Psoas muscle (tissue), 8 donors: ENCODE measurements around the gene RTN4RL1. TPM values are rescaled to one million over a fixed set of nuclear protein-coding genes. Genes with fewer than 3 reads are reported as not detected.

Source experiments
- ATAC-seq, 4 donors: fragments of 200-7000 bp; cut with Tn5 transposase; one replicate each; pipeline ENCODE4 v1.9.1; 2020; ENCODE audit warnings: moderate library complexity in 3 of 4, mild to moderate bottlenecking in 2 of 4
- DNase-seq, 2 donors: peaks; one replicate each; pipeline ENCODE4 v3.0.0-alpha.2; 2020
- H3K27ac ChIP-seq: fragments of 200-600 bp; one replicate; pipeline ENCODE4 v1.8.0; 2022
- H3K27me3 ChIP-seq, 3 donors: fragments of 200-600 bp in 1 of 3; one replicate each; pipeline versions ENCODE4 v1.6.1 to v1.8.0; 2013 to 2022; ENCODE audit warnings: low read length in 2 of 3, mild to moderate bottlenecking in 2 of 3, moderate library complexity in 1 of 3; ENCODE audit not compliant: insufficient read depth in 3 of 3
- H3K36me3 ChIP-seq, 2 donors: fragments of 200-600 bp in 1 of 2; one replicate each; pipeline versions ENCODE4 v1.6.1 to v1.8.0; 2013 to 2022; ENCODE audit warnings: low read depth in 1 of 2, mild to moderate bottlenecking in 1 of 2, moderate library complexity in 1 of 2; ENCODE audit not compliant: insufficient read depth in 1 of 2
- H3K4me1 ChIP-seq: fragments of 200-600 bp; one replicate; pipeline ENCODE4 v1.8.0; 2022
- H3K4me3 ChIP-seq: fragments of 200-600 bp; one replicate; pipeline ENCODE4 v1.8.0; 2022; ENCODE audit warnings: mild to moderate bottlenecking
- H3K9me3 ChIP-seq: fragments of 200-600 bp; one replicate; pipeline ENCODE4 v1.8.0; 2022
- WGBS, 3 donors: extraction: QIAGEN DNeasy Blood & Tissue Kit; methylation state at CpG; one replicate each; pipeline versions ENCODE4 v1.1.6 to v1.1.7; 2013; 5-methylcytosine and 5-hydroxymethylcytosine counted together
- intact Hi-C, 2 donors: fragments of 100-400 bp; cut with DNase I; formaldehyde crosslinking; loops; one replicate each; pipeline versions ENCODE4 v1.11.0 to v1.14.2; 2022
- polyA plus RNA-seq, 3 donors: library from polyadenylated mRNA; stranded (reverse); fragments of 200-250 nt; gene quantifications; one replicate each; pipeline ENCODE4 v1.2.3, GENCODE V29; 2013
- total RNA-seq, 4 donors: library from RNA; stranded (reverse); fragmentation: NEBNext Ultra II Directional in 2 of 4; extraction: Animal tissue kit (Norgen Biotek cat#: 25700) in 2 of 4; gene quantifications; one replicate each; pipeline versions ENCODE4 v1.2.1 to v1.2.4, GENCODE V29; 2021 to 2023
- TF ChIP-seq, protein P1 (sequence below): fragments of 200-600 bp; IDR thresholded peaks from one replicate; pipeline ENCODE4 v1.8.0; 2022; ENCODE audit warnings: antibody characterized with exemption
- donor health status: healthy with polysubstance abuse.
- donor health status: DM: no; HTN: no; CAD: no; lungs with moderate emphysema.
- donor health status: Bipolar disorder and iron deficiency.
- donor health status: healthy.
- donor health status: DM: yes; HTN: yes; CAD: no.
- donor health status: DM: no; HTN: no; CAD: no.
- donor health status: DM: no; HTN: no; CAD: no.
- donor health status: DM: yes; HTN: yes; CAD: no.

Gene RTN4RL1
- total and polyA plus RNA-seq, 7 donors: 0.44 to 1.8 (median 0.75) TPM

DNA sequence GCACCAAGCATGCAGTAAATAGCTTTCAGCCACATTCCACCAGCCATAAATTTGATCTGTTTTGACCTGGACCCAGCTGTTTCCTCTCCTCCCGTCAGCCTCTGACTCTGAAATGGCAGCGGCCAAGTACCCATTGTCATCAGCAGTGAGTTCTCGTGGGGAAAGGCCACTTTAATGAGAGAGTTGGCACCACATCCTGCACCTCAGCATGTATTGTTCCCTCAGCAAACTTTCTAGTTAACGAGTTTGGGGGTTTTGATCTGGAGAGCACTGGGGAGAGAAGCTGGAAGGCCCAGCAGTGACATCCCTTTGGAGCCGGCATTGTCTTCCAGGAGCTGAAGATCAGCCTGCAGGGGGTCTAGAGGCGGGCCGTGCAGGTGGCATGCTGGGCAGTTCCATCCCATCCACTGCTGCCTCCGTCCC is 110.5 kb downstream of the RTN4RL1 start:
- H3K4me1 ChIP-seq: no peaks in the 10 kb centered on the region
- H3K27ac ChIP-seq: no peak overlapping the region
- H3K27me3 ChIP-seq: no peaks in the 10 kb centered on the region
- no peaks in the 10 kb centered on the region for H3K36me3 ChIP-seq
- no peak overlapping the region for H3K4me3 ChIP-seq
- no peaks in the 10 kb centered on the region for H3K9me3 ChIP-seq
- no peak for ATAC-seq
- TF ChIP-seq, protein P1, sequence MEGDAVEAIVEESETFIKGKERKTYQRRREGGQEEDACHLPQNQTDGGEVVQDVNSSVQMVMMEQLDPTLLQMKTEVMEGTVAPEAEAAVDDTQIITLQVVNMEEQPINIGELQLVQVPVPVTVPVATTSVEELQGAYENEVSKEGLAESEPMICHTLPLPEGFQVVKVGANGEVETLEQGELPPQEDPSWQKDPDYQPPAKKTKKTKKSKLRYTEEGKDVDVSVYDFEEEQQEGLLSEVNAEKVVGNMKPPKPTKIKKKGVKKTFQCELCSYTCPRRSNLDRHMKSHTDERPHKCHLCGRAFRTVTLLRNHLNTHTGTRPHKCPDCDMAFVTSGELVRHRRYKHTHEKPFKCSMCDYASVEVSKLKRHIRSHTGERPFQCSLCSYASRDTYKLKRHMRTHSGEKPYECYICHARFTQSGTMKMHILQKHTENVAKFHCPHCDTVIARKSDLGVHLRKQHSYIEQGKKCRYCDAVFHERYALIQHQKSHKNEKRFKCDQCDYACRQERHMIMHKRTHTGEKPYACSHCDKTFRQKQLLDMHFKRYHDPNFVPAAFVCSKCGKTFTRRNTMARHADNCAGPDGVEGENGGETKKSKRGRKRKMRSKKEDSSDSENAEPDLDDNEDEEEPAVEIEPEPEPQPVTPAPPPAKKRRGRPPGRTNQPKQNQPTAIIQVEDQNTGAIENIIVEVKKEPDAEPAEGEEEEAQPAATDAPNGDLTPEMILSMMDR: no peak
- 44 to 50% (median 49%) methylated on average over 8 of the region's 8 CpGs for WGBS, 3 donors
- intact Hi-C loops: no loop called here
- DNase-seq: no peak

DNA sequence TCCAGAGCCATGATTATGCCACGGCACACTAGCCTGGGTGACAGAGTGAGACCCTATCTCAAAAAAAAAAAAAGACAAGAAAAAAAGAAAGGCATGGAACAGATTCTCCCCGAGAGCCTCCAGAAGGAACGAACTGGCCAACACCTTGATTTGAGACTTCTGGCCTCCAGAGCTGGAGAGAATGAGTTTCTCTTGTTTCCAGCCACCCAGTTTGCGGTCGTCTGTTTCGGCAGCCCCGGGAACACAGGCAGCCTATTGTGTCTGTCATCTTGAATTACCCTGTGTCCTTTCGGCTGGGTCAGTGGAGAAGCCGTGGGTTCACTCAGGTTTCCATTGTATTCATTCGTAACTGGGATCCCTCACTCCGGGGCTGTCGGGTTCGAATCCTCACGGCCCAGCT is 111.4 kb downstream of the RTN4RL1 start:
- intact Hi-C loops: no loop called here
- Histone ChIP-seq H3K4me1 (peaks cover under 1% of the 10 kb centered on the region), H3K27me3 (no peaks in the 10 kb centered on the region), H3K36me3 (no peaks in the 10 kb centered on the region), H3K4me3 (no peak overlapping the region), H3K9me3 (no peaks in the 10 kb centered on the region), H3K27ac (no peak overlapping the region)
- ATAC-seq (no peak), DNase-seq (no peak)
- 78 to 88% (median 81%) methylated on average over 14 of the region's 14 CpGs for WGBS, 3 donors
- TF ChIP-seq, protein P1: no peak

DNA sequence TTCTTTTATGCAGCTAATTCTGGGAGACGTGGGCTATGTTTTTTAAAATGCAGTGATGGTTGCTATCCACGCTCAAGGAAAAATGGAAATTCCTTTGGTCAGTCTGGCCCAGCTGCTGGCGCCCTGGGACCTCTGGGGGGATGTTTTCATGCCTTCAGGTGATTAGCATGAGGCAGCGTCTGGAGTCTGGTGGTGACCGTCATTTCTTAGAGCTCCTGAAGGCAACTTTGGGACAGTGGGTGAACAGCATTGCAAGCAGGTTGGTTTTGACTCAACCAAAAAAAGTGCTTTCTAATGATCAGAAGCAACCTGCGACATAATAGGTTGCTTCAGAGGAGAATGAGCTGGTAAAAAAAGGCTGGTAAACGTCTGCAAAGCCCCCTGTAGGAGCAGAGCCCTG is 113.0 kb downstream of the RTN4RL1 start:
- 50 to 54% (median 53%) methylated on average over 7 of the region's 7 CpGs for WGBS, 3 donors
- intact Hi-C loops: no loop called here
- H3K36me3 ChIP-seq: no peaks in the 10 kb centered on the region

DNA sequence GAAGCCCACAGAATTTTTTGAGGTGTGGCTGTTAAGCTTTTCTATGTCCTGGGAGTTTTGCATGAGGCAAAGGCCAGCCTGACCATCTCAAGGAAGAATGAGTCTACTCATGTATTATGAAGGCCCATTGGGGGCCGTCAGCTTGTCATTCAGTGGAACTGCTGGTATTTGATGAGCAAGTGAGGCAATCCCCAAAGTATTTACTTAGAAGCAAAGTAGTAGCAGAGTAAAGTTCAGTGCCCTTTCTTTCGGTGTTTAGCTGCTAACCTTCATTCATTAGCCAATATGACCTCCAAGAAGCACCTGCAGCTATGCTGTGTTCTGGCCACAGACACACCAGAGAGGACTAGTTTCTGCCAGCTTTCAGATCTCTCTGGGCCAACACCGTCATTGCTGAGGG is 115.1 kb downstream of the RTN4RL1 start:
- 75 to 89% (median 80%) methylated on average over 3 of the region's 3 CpGs for WGBS, 3 donors
- Histone ChIP-seq H3K27me3 (no peaks in the 10 kb centered on the region), H3K4me3 (no peak overlapping the region), H3K9me3 (no peaks in the 10 kb centered on the region), H3K36me3 (no peaks in the 10 kb centered on the region), H3K4me1 (peaks cover 24% of the 10 kb centered on the region), H3K27ac (no peak overlapping the region)
- ATAC-seq (no peak), DNase-seq (no peak)
- TF ChIP-seq, protein P1: no peak
- intact Hi-C loops: loop anchor here in 1 of 2 donors (2.0 kb wide), 1 partner anchor 117 kb away; no protein-coding TSS in a partner anchor

More for the DNA sequence above, 113.0 kb downstream of the RTN4RL1 start:
- H3K4me1 ChIP-seq: peaks cover 17% of the 10 kb centered on the region
- H3K9me3 ChIP-seq: no peaks in the 10 kb centered on the region
- no peak overlapping the region for H3K4me3 ChIP-seq
- no peak for DNase-seq
- H3K27me3 ChIP-seq: no peaks in the 10 kb centered on the region
- TF ChIP-seq, protein P1: no peak
- no peak for ATAC-seq
- H3K27ac ChIP-seq: no peak overlapping the region

DNA sequence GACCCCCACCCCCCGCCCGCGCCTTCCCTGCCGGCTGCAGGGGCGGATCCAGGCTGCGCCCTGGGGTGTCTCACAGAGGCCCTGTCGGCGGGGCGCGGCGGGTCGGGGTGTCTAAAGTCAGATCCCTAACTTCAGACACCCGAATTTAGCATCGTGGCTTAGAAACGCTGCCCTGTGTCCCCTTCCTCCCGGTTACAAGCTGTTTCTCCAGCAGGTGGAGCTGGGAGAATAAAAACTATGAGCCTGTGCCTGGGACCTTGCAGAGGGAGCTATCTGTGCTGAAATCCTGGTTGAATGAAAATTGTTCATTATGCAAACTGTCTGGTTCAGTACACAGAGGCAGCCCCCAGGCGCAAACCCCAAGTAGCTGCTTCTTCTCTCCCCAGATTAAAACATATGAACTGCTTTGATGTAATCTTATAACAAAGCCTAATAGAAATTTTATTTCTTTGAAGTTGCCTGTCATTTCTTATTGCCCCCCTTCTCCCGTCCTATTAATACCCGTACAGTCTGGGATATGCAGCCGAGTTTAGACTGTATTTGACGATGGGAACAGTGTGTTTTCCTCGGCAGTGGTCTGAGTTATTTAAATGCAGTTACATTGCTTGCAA is 116.3 kb downstream of the RTN4RL1 start:
- ATAC-seq (peak; percentile 73 to 82 (median 76)), DNase-seq (peak; percentile 37 to 66)
- WGBS, 3 donors: 4 to 6% (median 4%) methylated on average over 22 of the region's 22 CpGs
- Histone ChIP-seq H3K4me3 (peak overlapping the region; percentile 59), H3K27me3 (no peaks in the 10 kb centered on the region), H3K9me3 (no peaks in the 10 kb centered on the region), H3K27ac (peak overlapping the region; percentile 42), H3K4me1 (peaks cover 35% of the 10 kb centered on the region), H3K36me3 (no peaks in the 10 kb centered on the region)
- TF ChIP-seq, protein P1: peak; percentile 73
- intact Hi-C loops: loop anchor here (1.0 to 2.0 kb wide), 2 partner anchors 117 to 118 kb away; no protein-coding TSS in a partner anchor
